ENCODE results near the gene MCMBP.

MCMBP gene

GRCh38 chr10:119781498-119781897, 91.1 kb downstream of the MCMBP start:
- DNase-seq, result no peak

GRCh38 chr10:119780879-119781480, 91.7 kb downstream of the MCMBP start:
- no peak for DNase-seq

Data from NCI-H2029 treated with DMSO at 0.1 percent for 48 hours (cell line).